ENCODE measurements around the gene F2. TPM values are rescaled to one million over a fixed set of nuclear protein-coding genes. Genes with fewer than 3 reads are reported as not detected.

F2 gene
- total and polyA plus RNA-seq, 7 experiments from 2014 or later: 0.15 TPM; not detected in 6

- no peak for DNase-seq
- H3K27me3 Mint-ChIP-seq: no peaks in the 10 kb centered on the region
- peaks cover 11 to 39% (median 32%) of the 10 kb centered on the region in 5 donors for H3K36me3 Mint-ChIP-seq
- peaks cover 56 to 91% (median 80%) of the 10 kb centered on the region in 7 donors for H3K4me1 Mint-ChIP-seq
- peak overlapping the region; percentile 86 to 96 (median 92) for H3K27ac Mint-ChIP-seq
- CTCF ChIA-PET: interaction anchor here (0.6 to 2.6 kb wide), 4 partner anchors 11 to 61 kb away, joined by 3 to 10 read pairs (median 4); partner anchors contain the start of genes ARHGAP1 and ZNF408
- intact Hi-C loops (cut with micrococcal nuclease): loop anchor here (5.0 to 10.0 kb wide), 2 partner anchors 78 to 289 kb away; partner anchors contain the start of gene MDK (in 1 of the 2)
- POLR2A ChIA-PET: interaction anchor here (1.1 to 10.8 kb wide), 3 partner anchors 9 to 24 kb away, joined by 6 to 135 read pairs (median 8); partner anchors contain the start of genes ARHGAP1 and ZNF408
- H3K36me3 ChIP-seq (ENCODE audit: control insufficient read depth in 2 of 3, insufficient read depth in 3 of 3, low read length in 3 of 3): peaks cover 8 to 36% (median 14%) of the 10 kb centered on the region in 3 experiments
- no peaks in the 10 kb centered on the region for H3K9me3 Mint-ChIP-seq
- H3K4me3 ChIP-seq (ENCODE audit: low read length): no peak overlapping the region
- peak overlapping the region in 7 of 10 donors; percentile 10 to 80 (median 67) for H3K4me3 Mint-ChIP-seq
- H3K27me3 ChIP-seq (ENCODE audit: control insufficient read depth in 2 of 2, insufficient read depth in 2 of 2, low read length in 2 of 2): no peaks in the 10 kb centered on the region
- no peaks in the 10 kb centered on the region for H3K9me3 ChIP-seq (ENCODE audit: control insufficient read depth in 2 of 3, low read length in 3 of 3)
- no peak for ATAC-seq
- H3K4me1 ChIP-seq (ENCODE audit: control insufficient read depth in 2 of 2, insufficient read depth in 2 of 2, low read length in 2 of 2): peaks cover 57 to 82% of the 10 kb centered on the region in 2 donors
- H3K27ac ChIP-seq (ENCODE audit: low read depth, low read length): peak overlapping the region; percentile 63
Observed at GRCh38 chr11:46673713-46674462, 45.1 kb upstream of the F2 start.

GRCh38 chr11:46674463-46675287 lies 44.3 kb upstream of the F2 start:
- no peaks in the 10 kb centered on the region for H3K27me3 Mint-ChIP-seq
- H3K36me3 ChIP-seq (ENCODE audit: control insufficient read depth in 2 of 3, insufficient read depth in 3 of 3, low read length in 3 of 3): peaks cover 2 to 36% (median 13%) of the 10 kb centered on the region in 3 experiments
- no peaks in the 10 kb centered on the region for H3K9me3 ChIP-seq (ENCODE audit: control insufficient read depth in 2 of 3, low read length in 3 of 3)
- no peak overlapping the region for H3K4me3 ChIP-seq (ENCODE audit: low read length)
- peaks cover 55 to 76% of the 10 kb centered on the region in 2 donors for H3K4me1 ChIP-seq (ENCODE audit: control insufficient read depth in 2 of 2, insufficient read depth in 2 of 2, low read length in 2 of 2)
- H3K36me3 Mint-ChIP-seq: peaks cover 10 to 39% (median 28%) of the 10 kb centered on the region in 5 donors
- ATAC-seq (no peak), DNase-seq (peak in 7 of 9 donors; percentile 27 to 50 (median 40))
- intact Hi-C loops (cut with micrococcal nuclease): loop anchor here (1.0 to 10.0 kb wide), 3 partner anchors 26 to 290 kb away; partner anchors contain the start of genes ARHGAP1 (in 1 of the 2) and MDK (in 1 of the 2)
- H3K4me3 Mint-ChIP-seq: peak overlapping the region; percentile 40 to 82 (median 70)
- H3K27ac Mint-ChIP-seq: peak overlapping the region; percentile 85 to 96 (median 91)
- H3K9me3 Mint-ChIP-seq: no peaks in the 10 kb centered on the region
- ChIA-PET CTCF (interaction anchor here (0.7 to 2.6 kb wide), 3 partner anchors 11 to 62 kb away, joined by 3 to 10 read pairs (median 4); partner anchors contain the start of genes ARHGAP1 and ZNF408), POLR2A (interaction anchor here (0.5 to 10.8 kb wide), 7 partner anchors 9 to 447 kb away, joined by 3 to 135 read pairs (median 5); partner anchors contain the start of genes AMBRA1, ARHGAP1 and ZNF408)
- peak overlapping the region; percentile 63 for H3K27ac ChIP-seq (ENCODE audit: low read depth, low read length)
- peaks cover 49 to 83% (median 75%) of the 10 kb centered on the region in 7 donors for H3K4me1 Mint-ChIP-seq
- H3K27me3 ChIP-seq (ENCODE audit: control insufficient read depth in 2 of 2, insufficient read depth in 2 of 2, low read length in 2 of 2): no peaks in the 10 kb centered on the region

GRCh38 chr11:46675288-46675851 lies 43.6 kb upstream of the F2 start:
- Mint-ChIP-seq H3K4me1 (peaks cover 45 to 77% (median 70%) of the 10 kb centered on the region in 7 donors), H3K27ac (peak overlapping the region; percentile 85 to 96 (median 91)), H3K27me3 (no peaks in the 10 kb centered on the region), H3K4me3 (peak overlapping the region in 7 of 10 donors; percentile 18 to 74 (median 67)), H3K36me3 (peaks cover 9 to 36% (median 25%) of the 10 kb centered on the region in 5 donors), H3K9me3 (no peaks in the 10 kb centered on the region)
- ChIA-PET POLR2A (interaction anchor here (0.5 to 10.8 kb wide), 6 partner anchors 8 to 448 kb away, joined by 3 to 135 read pairs (median 4); partner anchors contain the start of genes AMBRA1, ARHGAP1 and ZNF408), CTCF (interaction anchor here (1.0 to 2.6 kb wide), 2 partner anchors 12 to 25 kb away, joined by 3 to 10 read pairs; partner anchors contain the start of genes ARHGAP1 and ZNF408)
- no peak for ATAC-seq
- Histone ChIP-seq H3K27me3 (ENCODE audit: control insufficient read depth in 2 of 2, insufficient read depth in 2 of 2, low read length in 2 of 2) (no peaks in the 10 kb centered on the region), H3K9me3 (ENCODE audit: control insufficient read depth in 2 of 3, low read length in 3 of 3) (no peaks in the 10 kb centered on the region), H3K36me3 (ENCODE audit: control insufficient read depth in 2 of 3, insufficient read depth in 3 of 3, low read length in 3 of 3) (peaks cover 0 to 39% (median 10%) of the 10 kb centered on the region in 3 experiments), H3K4me3 (ENCODE audit: low read length) (no peak overlapping the region), H3K27ac (ENCODE audit: low read depth, low read length) (peak overlapping the region; percentile 63), H3K4me1 (ENCODE audit: control insufficient read depth in 2 of 2, insufficient read depth in 2 of 2, low read length in 2 of 2) (peaks cover 49 to 69% of the 10 kb centered on the region in 2 donors)
- intact Hi-C loops (cut with micrococcal nuclease): loop anchor here (1.0 to 10.0 kb wide), 2 partner anchors 25 to 291 kb away; partner anchors contain the start of genes ARHGAP1 (in 1 of the 2) and MDK (in 1 of the 2)
- no peak for DNase-seq

GRCh38 chr11:46675949-46676348 lies 43.1 kb upstream of the F2 start:
- intact Hi-C loops (cut with micrococcal nuclease): loop anchor here (1.0 to 10.0 kb wide), 2 partner anchors 24 to 291 kb away; partner anchors contain the start of genes ARHGAP1 (in 1 of the 2) and MDK (in 1 of the 2)
- Histone ChIP-seq H3K4me1 (ENCODE audit: control insufficient read depth in 2 of 2, insufficient read depth in 2 of 2, low read length in 2 of 2) (peaks cover 44 to 64% of the 10 kb centered on the region in 2 donors), H3K27me3 (ENCODE audit: control insufficient read depth in 2 of 2, insufficient read depth in 2 of 2, low read length in 2 of 2) (no peaks in the 10 kb centered on the region), H3K27ac (ENCODE audit: low read depth, low read length) (peak overlapping the region; percentile 63), H3K36me3 (ENCODE audit: control insufficient read depth in 2 of 3, insufficient read depth in 3 of 3, low read length in 3 of 3) (peaks cover 0 to 45% (median 10%) of the 10 kb centered on the region in 3 experiments), H3K4me3 (ENCODE audit: low read length) (no peak overlapping the region), H3K9me3 (ENCODE audit: control insufficient read depth in 2 of 3, low read length in 3 of 3) (no peaks in the 10 kb centered on the region)
- Mint-ChIP-seq H3K36me3 (peaks cover 7 to 40% (median 25%) of the 10 kb centered on the region in 5 donors), H3K27ac (peak overlapping the region in 8 of 9 donors; percentile 12 to 96 (median 89)), H3K4me3 (peak overlapping the region in 3 of 10 donors; percentile 19 to 69 (median 51)), H3K4me1 (peaks cover 44 to 72% (median 65%) of the 10 kb centered on the region in 7 donors), H3K27me3 (no peaks in the 10 kb centered on the region), H3K9me3 (no peaks in the 10 kb centered on the region)
- DNase-seq: no peak
- ChIA-PET CTCF (no interaction called here), POLR2A (interaction anchor here (0.6 to 10.8 kb wide), 2 partner anchors 22 to 1998 kb away, joined by 3 to 135 read pairs; partner anchors contain the start of genes ARHGAP1 and ZNF408)
- ATAC-seq: no peak

- ATAC-seq (peak; percentile 72), DNase-seq (no peak)
- intact Hi-C loops (cut with micrococcal nuclease): loop anchor here in 1 of 2 donors (10.0 kb wide), 1 partner anchor 292 kb away; the partner anchor contains the start of gene MDK
- ChIA-PET POLR2A (interaction anchor here (0.6 to 10.8 kb wide), 2 partner anchors 21 to 1998 kb away, joined by 3 to 135 read pairs; partner anchors contain the start of genes ARHGAP1 and ZNF408), CTCF (no interaction called here)
- peak overlapping the region; percentile 9 to 95 (median 72) for H3K27ac Mint-ChIP-seq
- H3K27me3 Mint-ChIP-seq: no peaks in the 10 kb centered on the region
- Histone ChIP-seq H3K4me1 (ENCODE audit: control insufficient read depth in 2 of 2, insufficient read depth in 2 of 2, low read length in 2 of 2) (peaks cover 39 to 58% of the 10 kb centered on the region in 2 donors), H3K9me3 (ENCODE audit: control insufficient read depth in 2 of 3, low read length in 3 of 3) (no peaks in the 10 kb centered on the region), H3K36me3 (ENCODE audit: control insufficient read depth in 2 of 3, insufficient read depth in 3 of 3, low read length in 3 of 3) (peaks cover 0 to 52% (median 13%) of the 10 kb centered on the region in 3 experiments), H3K27me3 (ENCODE audit: control insufficient read depth in 2 of 2, insufficient read depth in 2 of 2, low read length in 2 of 2) (no peaks in the 10 kb centered on the region), H3K4me3 (ENCODE audit: low read length) (no peak overlapping the region), H3K27ac (ENCODE audit: low read depth, low read length) (no peak overlapping the region)
- peaks cover 38 to 66% (median 60%) of the 10 kb centered on the region in 7 donors for H3K4me1 Mint-ChIP-seq
- H3K4me3 Mint-ChIP-seq: peak overlapping the region in 8 of 10 donors; percentile 7 to 51 (median 38)
- H3K9me3 Mint-ChIP-seq: no peaks in the 10 kb centered on the region
- peaks cover 5 to 40% (median 22%) of the 10 kb centered on the region in 5 donors for H3K36me3 Mint-ChIP-seq
Observed at GRCh38 chr11:46676436-46677158, 42.4 kb upstream of the F2 start.

All from naive thymus-derived CD4-positive, alpha-beta T cell (primary cell).